Endometrium (tissue), 2 donors: ENCODE measurements around the gene PAFAH1B2.
A peak's percentile ranks its signal among the peaks of the same experiment; 100 is the strongest.

Source experiments
- FAIRE-seq: peaks from 2 replicates; lab custom pipeline; 2012; peaks lifted over from hg19 to GRCh38; lab: Jason Lieb, UNC
- donor health status: control.
- donor health status: control.

PAFAH1B2 gene

GRCh38 chr11:117221775-117222517 is 77.9 kb downstream of the PAFAH1B2 start:
- FAIRE-seq: peak; percentile 88

DNA sequence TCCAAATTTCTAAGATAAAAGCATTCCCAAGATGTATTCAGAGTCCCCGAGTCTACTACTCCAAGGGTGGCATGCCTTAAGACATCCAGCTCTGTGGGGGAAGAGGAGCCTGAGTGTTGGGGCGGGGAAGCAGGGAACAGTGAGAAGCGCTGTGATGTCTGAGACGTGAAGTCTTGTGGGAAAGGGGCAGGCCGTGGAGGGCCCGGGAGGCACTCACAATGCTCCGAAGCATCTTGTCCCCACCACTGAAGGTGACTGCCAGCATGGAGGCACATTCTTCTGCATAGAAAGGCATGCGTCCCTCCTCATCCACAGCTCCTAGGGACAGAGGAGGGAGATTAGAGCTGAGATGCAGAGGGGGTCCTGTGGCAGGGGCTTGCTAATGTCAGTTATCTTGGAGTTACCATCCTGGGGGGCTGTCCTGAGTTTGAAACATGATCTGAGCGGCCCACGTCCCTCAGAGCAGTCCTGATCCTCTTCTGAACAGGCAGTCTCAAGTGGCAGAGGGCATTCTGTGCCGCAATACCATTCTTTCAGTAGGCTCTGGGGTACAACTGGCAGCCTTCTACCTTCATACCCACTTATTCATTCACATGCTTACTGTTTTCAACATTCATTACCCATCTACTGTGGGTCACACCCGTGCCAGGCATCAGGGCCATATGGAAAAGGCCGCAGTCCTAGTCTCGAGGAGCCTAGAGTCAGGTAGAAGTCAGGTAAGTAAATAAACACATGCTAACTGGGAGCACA is 79.1 kb downstream of the PAFAH1B2 start:
- FAIRE-seq: no peak

GRCh38 chr11:117223741-117224689 is 79.9 kb downstream of the PAFAH1B2 start:
- FAIRE-seq: no peak

- FAIRE-seq: no peak
Measured at GRCh38 chr11:117225553-117226170, 81.6 kb downstream of the PAFAH1B2 start.
